ENCODE data around the gene RPL18.

The RPL18 gene

GRCh38 chr19:48654299-48655059 is 35.5 kb upstream of the RPL18 start:
- no peak for DNase-seq (ENCODE audit: low read depth)
- no peak overlapping the region for H3K4me3 ChIP-seq (ENCODE audit: control insufficient read depth, low read depth, low read length)
- no peak for TF ChIP-seq CTCF (IDR thresholded peaks at IDR 0.05; ENCODE audit: control insufficient read depth, insufficient read depth, low read depth, low read length, missing control alignments)

- TF ChIP-seq CTCF (IDR thresholded peaks at IDR 0.05; ENCODE audit: control insufficient read depth, insufficient read depth, low read depth, low read length, missing control alignments): no peak
- H3K4me3 ChIP-seq (ENCODE audit: control insufficient read depth, low read depth, low read length): no peak overlapping the region
- no peak for DNase-seq (ENCODE audit: low read depth)
Measured at GRCh38 chr19:48651683-48652048, 32.7 kb upstream of the RPL18 start.

- H3K4me3 ChIP-seq (ENCODE audit: control insufficient read depth, low read depth, low read length): no peak overlapping the region
- TF ChIP-seq CTCF (IDR thresholded peaks at IDR 0.05; ENCODE audit: control insufficient read depth, insufficient read depth, low read depth, low read length, missing control alignments): no peak
- DNase-seq (ENCODE audit: low read depth): no peak
Measured at GRCh38 chr19:48650974-48651682, 32.1 kb upstream of the RPL18 start.

GRCh38 chr19:48648134-48648533 is 29.2 kb upstream of the RPL18 start:
- no peak overlapping the region for H3K4me3 ChIP-seq (ENCODE audit: control insufficient read depth, low read depth, low read length)
- no peak for TF ChIP-seq CTCF (IDR thresholded peaks at IDR 0.05; ENCODE audit: control insufficient read depth, insufficient read depth, low read depth, low read length, missing control alignments)
- DNase-seq (ENCODE audit: low read depth): no peak

GRCh38 chr19:48646722-48647216 is 27.8 kb upstream of the RPL18 start:
- DNase-seq (ENCODE audit: low read depth): no peak
- peak overlapping the region; percentile 45 for H3K4me3 ChIP-seq (ENCODE audit: control insufficient read depth, low read depth, low read length)
- no peak for TF ChIP-seq CTCF (IDR thresholded peaks at IDR 0.05; ENCODE audit: control insufficient read depth, insufficient read depth, low read depth, low read length, missing control alignments)

GRCh38 chr19:48646001-48646721 is 27.2 kb upstream of the RPL18 start, which contains the start of gene CA11:
Gene CA11 (minus strand): TSS chr19:48646187. CDS start chr19:48645632, 555 bp downstream.
- TF ChIP-seq CTCF (IDR thresholded peaks at IDR 0.05; ENCODE audit: control insufficient read depth, insufficient read depth, low read depth, low read length, missing control alignments): peak; percentile 95
- peak within 1 kb of the TSS; percentile 45 for H3K4me3 ChIP-seq (ENCODE audit: control insufficient read depth, low read depth, low read length)
- no peak for DNase-seq (ENCODE audit: low read depth)
